Testis (tissue), 2 donors: Measurements from ENCODE around the gene HSPB6.

Source experiments
- CTCF ChIP-seq, 3 experiments: fragments of 450-650 bp in 2 of 3; fragments of 200-600 bp in 1 of 3; sonication (generic) in 1 of 3; IDR thresholded peaks; one replicate each; pipeline ENCODE4 v1.5.1; 2016 to 2019; ENCODE audit warnings: antibody characterized with exemption in 3 of 3, mild to moderate bottlenecking in 2 of 3, moderate library complexity in 1 of 3
- POLR2A ChIP-seq: fragments of 450-650 bp; IDR thresholded peaks from one replicate; pipeline ENCODE4 v1.6.1; 2017; ENCODE audit warnings: antibody characterized with exemption, mild to moderate bottlenecking, moderate library complexity

DNA sequence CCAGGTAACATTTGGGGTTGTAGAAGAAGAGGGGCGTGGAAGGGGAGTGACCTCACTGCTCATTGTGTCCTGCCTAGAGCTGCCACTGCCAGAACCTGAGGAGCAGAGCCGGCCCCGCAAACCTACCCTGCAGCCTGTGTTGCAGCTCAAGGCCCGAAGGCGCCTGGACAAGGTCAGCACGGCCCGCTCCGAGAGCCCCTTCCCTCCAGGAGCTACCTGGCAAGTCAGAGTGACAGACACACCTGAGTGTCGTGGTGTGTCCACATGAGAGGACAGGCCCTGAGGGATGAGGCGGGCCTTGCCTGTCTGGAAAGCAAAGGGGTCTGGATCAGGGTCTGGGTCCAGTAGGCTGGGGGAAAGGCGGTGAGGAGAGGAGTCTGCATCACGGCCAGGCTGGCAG is 32.3 kb downstream of the HSPB6 start:
- TF ChIP-seq CTCF (IDR thresholded peaks at IDR 0.05), result no peak
- no peak for TF ChIP-seq POLR2A
